Endodermal cell (in vitro differentiated cells): ENCODE measurements around the gene TSHZ2. TPM values are rescaled to one million over a fixed set of nuclear protein-coding genes. Genes with fewer than 3 reads are reported as not detected.

ENCODE experiments used
- DNase-seq: peaks from one replicate; pipeline ENCODE4 v3.0.0-alpha.2; 2017
- H3K27ac ChIP-seq: 2 replicates; pipeline ENCODE4 v1.5.1; 2013; ENCODE audit warnings: mild to moderate bottlenecking, low read depth, low read length, moderate library complexity
- H3K27me3 ChIP-seq: 2 replicates; pipeline ENCODE4 v1.6.1; 2013; ENCODE audit warnings: mild to moderate bottlenecking, low read length, moderate library complexity; ENCODE audit not compliant: insufficient read depth, control insufficient read depth, poor library complexity, severe bottlenecking
- H3K36me3 ChIP-seq: 2 replicates; pipeline ENCODE4 v1.7.0; 2013; ENCODE audit warnings: mild to moderate bottlenecking, low read length, moderate library complexity; ENCODE audit not compliant: control insufficient read depth, insufficient read depth
- H3K4me1 ChIP-seq: one replicate; pipeline ENCODE4 v1.7.0; 2013; ENCODE audit warnings: low read length; ENCODE audit not compliant: control insufficient read depth, insufficient read depth
- H3K4me3 ChIP-seq: 2 replicates; pipeline ENCODE4 v1.5.1; 2013; ENCODE audit warnings: mild to moderate bottlenecking, low read length, moderate library complexity
- H3K9ac ChIP-seq: 2 replicates; pipeline ENCODE4 v1.6.1; 2013; ENCODE audit warnings: mild to moderate bottlenecking, low read length, moderate library complexity; ENCODE audit not compliant: poor library complexity, severe bottlenecking; ENCODE audit errors: extremely low read depth
- H3K9me3 ChIP-seq: 2 replicates; pipeline ENCODE4 v1.6.1; 2013; ENCODE audit warnings: mild to moderate bottlenecking, low read length, moderate library complexity; ENCODE audit not compliant: control insufficient read depth
- H3K27ac Mint-ChIP-seq: 2 replicates; pipeline ENCODE4 v1.8.0; 2020; ENCODE audit warnings: mixed read lengths
- H3K27me3 Mint-ChIP-seq: 2 replicates; pipeline ENCODE4 v1.8.0; 2021; ENCODE audit warnings: mild to moderate bottlenecking, mixed read lengths; ENCODE audit not compliant: insufficient read depth
- H3K36me3 Mint-ChIP-seq: 2 replicates; pipeline ENCODE4 v1.8.0; 2020; ENCODE audit warnings: low read depth, mixed read lengths
- H3K4me1 Mint-ChIP-seq: 2 replicates; pipeline ENCODE4 v1.8.0; 2020; ENCODE audit warnings: mixed read lengths
- H3K4me3 Mint-ChIP-seq: 2 replicates; pipeline ENCODE4 v1.8.0; 2020; ENCODE audit warnings: mild to moderate bottlenecking, moderate library complexity, mixed read lengths
- H3K9me3 Mint-ChIP-seq: 2 replicates; pipeline ENCODE4 v1.8.0; 2020; ENCODE audit warnings: mild to moderate bottlenecking, mixed read lengths
- WGBS, 2 experiments: methylation state at CpG; one replicate each; pipeline versions ENCODE4 v1.1.5 to v1.1.7; 2013; ENCODE audit warnings: missing lambda C conversion rate in 2 of 2, mixed read lengths in 1 of 2; ENCODE audit not compliant: insufficient coverage in 1 of 2, insufficient read length in 1 of 2; 5-methylcytosine and 5-hydroxymethylcytosine counted together
- total RNA-seq, 2 donors: library from RNA; stranded (reverse); fragmentation: NEBNext Ultra II Directional in 1 of 2; extraction: Animal tissue kit (Norgen Biotek cat#: 25700) in 1 of 2; gene quantifications; 2 replicates in 1 of 2; 3 replicates in 1 of 2; pipeline ENCODE4 v1.2.1, GENCODE V29; 2021
- TF ChIP-seq, protein P1 (sequence below): fragments of 200-600 bp; sonication (generic); conservative IDR thresholded peaks from 2 replicates; pipeline ENCODE4 v1.5.0; 2021; ENCODE audit warnings: antibody characterized with exemption, mild to moderate bottlenecking

The TSHZ2 gene
- total RNA-seq, 2 donors from 2014 or later, result 0.07 to 0.31 TPM

DNA sequence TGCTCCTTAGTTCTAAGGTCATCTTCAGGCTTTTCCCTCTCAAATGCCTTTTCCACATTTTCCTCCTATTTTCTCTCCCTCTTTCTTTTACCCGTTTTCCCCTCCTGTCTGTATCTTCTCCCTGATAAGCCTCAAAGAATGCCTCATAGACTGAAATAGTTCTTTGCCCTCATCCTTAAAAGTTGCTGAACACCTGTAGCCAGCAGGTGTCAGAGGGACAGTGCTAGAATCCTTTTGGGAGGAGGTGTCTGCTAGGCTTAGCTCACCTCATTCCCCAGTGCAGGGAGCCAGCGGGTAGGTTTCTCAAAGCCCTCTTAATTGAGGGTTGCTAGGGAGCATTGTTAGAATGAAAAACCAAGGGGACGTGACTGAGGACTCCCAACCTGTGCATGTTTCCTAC lies 204.0 kb downstream of the TSHZ2 start:
- Histone ChIP-seq H3K9me3 (no peaks in the 10 kb centered on the region), H3K27ac (no peak overlapping the region), H3K27me3 (no peaks in the 10 kb centered on the region), H3K4me1 (no peaks in the 10 kb centered on the region), H3K4me3 (no peak overlapping the region), H3K36me3 (no peaks in the 10 kb centered on the region), H3K9ac (no peak overlapping the region)
- H3K4me1 Mint-ChIP-seq, result peaks cover 4% of the 10 kb centered on the region
- H3K27ac Mint-ChIP-seq, result no peak overlapping the region
- H3K36me3 Mint-ChIP-seq, result no peaks in the 10 kb centered on the region
- TF ChIP-seq, protein P1, sequence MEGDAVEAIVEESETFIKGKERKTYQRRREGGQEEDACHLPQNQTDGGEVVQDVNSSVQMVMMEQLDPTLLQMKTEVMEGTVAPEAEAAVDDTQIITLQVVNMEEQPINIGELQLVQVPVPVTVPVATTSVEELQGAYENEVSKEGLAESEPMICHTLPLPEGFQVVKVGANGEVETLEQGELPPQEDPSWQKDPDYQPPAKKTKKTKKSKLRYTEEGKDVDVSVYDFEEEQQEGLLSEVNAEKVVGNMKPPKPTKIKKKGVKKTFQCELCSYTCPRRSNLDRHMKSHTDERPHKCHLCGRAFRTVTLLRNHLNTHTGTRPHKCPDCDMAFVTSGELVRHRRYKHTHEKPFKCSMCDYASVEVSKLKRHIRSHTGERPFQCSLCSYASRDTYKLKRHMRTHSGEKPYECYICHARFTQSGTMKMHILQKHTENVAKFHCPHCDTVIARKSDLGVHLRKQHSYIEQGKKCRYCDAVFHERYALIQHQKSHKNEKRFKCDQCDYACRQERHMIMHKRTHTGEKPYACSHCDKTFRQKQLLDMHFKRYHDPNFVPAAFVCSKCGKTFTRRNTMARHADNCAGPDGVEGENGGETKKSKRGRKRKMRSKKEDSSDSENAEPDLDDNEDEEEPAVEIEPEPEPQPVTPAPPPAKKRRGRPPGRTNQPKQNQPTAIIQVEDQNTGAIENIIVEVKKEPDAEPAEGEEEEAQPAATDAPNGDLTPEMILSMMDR, result peak; percentile 24
- H3K4me3 Mint-ChIP-seq, result no peak overlapping the region
- DNase-seq, result peak; percentile 63
- no peaks in the 10 kb centered on the region for H3K9me3 Mint-ChIP-seq
- 52 to 63% methylated on average over 1 to 3 of the region's 3 CpGs for WGBS, 2 experiments
- H3K27me3 Mint-ChIP-seq, result no peaks in the 10 kb centered on the region

DNA sequence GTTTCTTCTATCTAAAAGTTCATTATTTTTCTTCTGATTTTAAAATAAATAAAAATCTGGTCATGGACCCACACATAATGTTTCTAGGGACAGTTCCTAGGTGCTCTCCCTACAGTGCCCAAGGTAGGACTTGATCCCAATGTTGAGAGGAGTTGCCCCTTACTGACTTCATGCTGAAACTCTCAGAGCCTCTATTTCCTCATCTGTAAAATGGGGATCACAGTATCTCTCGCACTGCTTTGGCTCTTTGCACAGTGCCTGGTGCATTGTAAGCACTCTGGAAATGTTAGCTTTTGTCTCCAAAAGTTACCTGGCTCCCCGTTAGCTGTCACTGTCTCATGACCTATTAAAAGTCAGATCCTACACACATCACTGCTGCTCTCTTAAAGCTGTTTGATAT lies 205.5 kb downstream of the TSHZ2 start:
- H3K9me3 ChIP-seq, result no peaks in the 10 kb centered on the region
- Mint-ChIP-seq H3K4me1 (peaks cover 5% of the 10 kb centered on the region), H3K9me3 (no peaks in the 10 kb centered on the region), H3K27ac (no peak overlapping the region), H3K36me3 (no peaks in the 10 kb centered on the region), H3K27me3 (no peaks in the 10 kb centered on the region), H3K4me3 (no peak overlapping the region)
- WGBS, 2 experiments, result 85 to 88% methylated on average over 2 of the region's 2 CpGs
- no peak overlapping the region for H3K9ac ChIP-seq
- no peak for DNase-seq
- H3K36me3 ChIP-seq, result no peaks in the 10 kb centered on the region
- TF ChIP-seq, protein P1, result no peak
- H3K4me1 ChIP-seq, result no peaks in the 10 kb centered on the region
- H3K27me3 ChIP-seq, result no peaks in the 10 kb centered on the region
- H3K4me3 ChIP-seq, result no peak overlapping the region
- no peak overlapping the region for H3K27ac ChIP-seq

DNA sequence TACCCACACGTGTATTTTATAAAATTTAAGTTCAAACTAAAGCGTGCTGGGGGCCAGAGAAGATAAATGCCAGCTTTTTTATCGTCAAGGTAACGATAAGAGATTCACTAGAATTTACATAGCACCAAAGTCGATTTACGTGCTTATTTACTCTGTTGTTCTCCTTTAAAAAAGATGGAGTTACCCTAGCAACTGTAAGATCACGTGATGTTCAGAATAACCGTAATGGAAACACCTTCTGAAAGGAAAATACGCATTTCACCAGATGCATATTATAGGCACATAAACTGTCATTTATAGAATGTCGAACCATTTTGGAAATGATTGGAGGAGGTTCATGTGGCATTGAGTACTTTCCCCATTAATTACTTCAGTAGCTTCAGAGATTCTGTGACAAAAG lies 207.6 kb downstream of the TSHZ2 start:
- H3K27ac ChIP-seq, result no peak overlapping the region
- Mint-ChIP-seq H3K4me3 (no peak overlapping the region), H3K27ac (no peak overlapping the region), H3K4me1 (peaks cover 5% of the 10 kb centered on the region), H3K9me3 (no peaks in the 10 kb centered on the region), H3K36me3 (no peaks in the 10 kb centered on the region), H3K27me3 (no peaks in the 10 kb centered on the region)
- H3K4me1 ChIP-seq, result no peaks in the 10 kb centered on the region
- H3K4me3 ChIP-seq, result no peak overlapping the region
- no peak for DNase-seq
- 92% methylated on average over 9 to 10 of the region's 10 CpGs for WGBS, 2 experiments
- no peaks in the 10 kb centered on the region for H3K9me3 ChIP-seq
- TF ChIP-seq, protein P1, result no peak
- no peaks in the 10 kb centered on the region for H3K36me3 ChIP-seq
- H3K9ac ChIP-seq, result no peak overlapping the region
- H3K27me3 ChIP-seq, result no peaks in the 10 kb centered on the region
